Omental fat pad (tissue), 4 donors: ENCODE measurements around the gene ASAP3. TPM values are rescaled to one million over a fixed set of nuclear protein-coding genes. Genes with fewer than 3 reads are reported as not detected.
"Not testable (repeated sequence)": the region's sequence is repeated elsewhere in the genome, so short reads cannot be mapped to it uniquely, and the experiment has no call there.

Experiments used
- ATAC-seq: fragments of 150-250 bp; one replicate; pipeline ENCODE4 v1.9.1; 2016; ENCODE audit warnings: mild to moderate bottlenecking, moderate library complexity; ENCODE audit not compliant: low FRiP score
- DNase-seq: peaks from one replicate; pipeline ENCODE4 v3.0.0-alpha.2; 2019; ENCODE audit warnings: low spot score
- total RNA-seq, 4 donors: library from RNA; depleted of rRNA; stranded (reverse); fragments of >200 nt; gene quantifications; one replicate each; pipeline ENCODE4 v1.1.0, GENCODE V29; 2016
- TF ChIP-seq, protein P1 (sequence below), 3 donors: fragments of 450-650 bp; IDR thresholded peaks; one replicate each; pipeline ENCODE4 v1.5.1; 2016 to 2017; ENCODE audit warnings: antibody characterized with exemption in 3 of 3, mild to moderate bottlenecking in 3 of 3, moderate library complexity in 2 of 3

The ASAP3 gene
- total RNA-seq, 4 donors from 2014 or later, result 30.6 to 71.7 (median 36.7) TPM

DNA sequence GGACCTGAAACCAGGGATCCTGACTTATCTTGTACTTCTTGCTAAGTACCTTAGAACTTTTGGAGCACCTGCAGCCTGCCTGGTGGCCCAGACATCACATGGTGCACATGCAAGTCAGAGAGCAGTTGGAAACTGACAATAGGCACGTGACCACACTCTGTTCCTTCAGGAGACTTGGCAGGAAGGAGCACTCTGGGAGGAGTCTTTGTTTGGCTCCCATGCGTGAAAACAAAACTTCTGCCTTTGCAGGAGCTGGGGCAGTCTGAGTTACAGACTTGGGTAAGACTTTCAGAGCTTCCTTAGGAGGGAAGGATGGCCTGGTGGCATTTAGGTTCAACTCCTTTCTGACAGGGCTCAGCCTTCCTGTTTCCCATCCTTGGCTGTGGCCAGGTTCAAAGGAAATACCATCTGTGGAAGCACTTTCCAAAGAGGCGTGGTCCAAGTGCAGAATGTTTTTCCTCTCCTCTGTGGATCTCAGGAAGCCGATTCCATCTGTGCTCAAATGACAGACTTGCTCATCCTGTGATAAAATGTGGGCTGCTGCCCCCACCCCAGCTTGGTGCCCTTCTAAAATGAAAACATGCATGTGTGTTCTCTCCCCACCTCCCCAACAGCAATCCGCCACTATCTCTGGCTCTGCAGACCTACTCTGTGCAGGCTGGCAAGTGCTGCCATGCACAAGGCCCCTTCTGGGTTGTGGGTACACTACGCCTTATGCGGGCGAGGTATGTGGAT lies 100.2 kb downstream of the ASAP3 start:
- ATAC-seq (no peak), DNase-seq (no peak)
- TF ChIP-seq, protein P1, sequence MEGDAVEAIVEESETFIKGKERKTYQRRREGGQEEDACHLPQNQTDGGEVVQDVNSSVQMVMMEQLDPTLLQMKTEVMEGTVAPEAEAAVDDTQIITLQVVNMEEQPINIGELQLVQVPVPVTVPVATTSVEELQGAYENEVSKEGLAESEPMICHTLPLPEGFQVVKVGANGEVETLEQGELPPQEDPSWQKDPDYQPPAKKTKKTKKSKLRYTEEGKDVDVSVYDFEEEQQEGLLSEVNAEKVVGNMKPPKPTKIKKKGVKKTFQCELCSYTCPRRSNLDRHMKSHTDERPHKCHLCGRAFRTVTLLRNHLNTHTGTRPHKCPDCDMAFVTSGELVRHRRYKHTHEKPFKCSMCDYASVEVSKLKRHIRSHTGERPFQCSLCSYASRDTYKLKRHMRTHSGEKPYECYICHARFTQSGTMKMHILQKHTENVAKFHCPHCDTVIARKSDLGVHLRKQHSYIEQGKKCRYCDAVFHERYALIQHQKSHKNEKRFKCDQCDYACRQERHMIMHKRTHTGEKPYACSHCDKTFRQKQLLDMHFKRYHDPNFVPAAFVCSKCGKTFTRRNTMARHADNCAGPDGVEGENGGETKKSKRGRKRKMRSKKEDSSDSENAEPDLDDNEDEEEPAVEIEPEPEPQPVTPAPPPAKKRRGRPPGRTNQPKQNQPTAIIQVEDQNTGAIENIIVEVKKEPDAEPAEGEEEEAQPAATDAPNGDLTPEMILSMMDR (IDR thresholded peaks at IDR 0.05), result no peak

DNA sequence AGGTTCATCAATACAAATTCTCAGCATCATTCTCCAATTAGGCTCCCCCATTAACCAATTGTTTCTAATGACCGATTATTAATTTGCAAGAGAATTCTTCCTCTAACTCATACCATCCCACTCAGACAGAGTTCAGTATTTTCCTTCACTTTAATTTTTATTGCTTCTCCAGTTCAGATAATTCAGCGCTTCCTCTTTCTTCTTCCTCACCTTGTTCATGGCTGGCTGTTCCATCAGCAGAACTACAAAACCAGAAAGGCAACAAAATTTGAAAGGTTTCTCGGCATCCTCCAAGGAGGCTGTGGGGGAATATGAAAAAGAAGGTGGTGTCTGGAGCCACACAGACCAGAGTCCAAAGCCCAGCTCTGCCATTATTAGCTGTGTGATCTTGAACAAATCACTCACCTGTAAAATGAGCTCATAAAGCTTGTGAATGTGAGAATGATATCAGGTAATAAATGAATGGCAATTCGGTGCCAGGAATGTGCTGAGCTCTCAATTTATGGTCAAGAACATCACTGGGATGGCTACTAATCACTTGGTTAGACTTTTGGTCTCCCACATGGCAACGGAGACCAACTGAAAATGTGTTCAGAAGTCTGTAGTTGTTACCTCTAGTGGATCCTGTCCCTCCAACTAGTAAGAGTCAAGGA lies 102.6 kb downstream of the ASAP3 start:
- TF ChIP-seq, protein P1 (IDR thresholded peaks at IDR 0.05), result no peak
- DNase-seq, result no peak
- ATAC-seq, result no peak

DNA sequence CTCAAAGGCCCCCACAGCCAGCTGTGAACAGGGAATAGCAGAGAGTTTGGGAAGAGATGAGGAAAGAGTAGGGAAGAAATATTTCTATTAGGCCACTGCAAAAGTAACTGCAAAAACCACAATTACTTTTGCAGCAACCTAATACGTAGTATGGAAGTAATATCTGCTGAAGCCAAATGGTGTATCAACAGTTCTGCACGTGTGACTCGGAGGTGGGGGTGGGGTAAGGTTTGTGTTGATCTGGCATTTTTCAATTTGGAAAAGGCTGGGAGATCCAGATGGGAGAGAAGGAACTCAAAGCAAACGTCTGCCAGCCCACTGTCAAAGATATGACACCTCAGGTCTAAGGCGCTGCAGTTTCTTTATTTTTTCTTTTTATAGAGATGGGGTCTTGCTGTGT lies 103.3 kb downstream of the ASAP3 start:
- DNase-seq, result no peak
- TF ChIP-seq, protein P1 (IDR thresholded peaks at IDR 0.05), result no peak
- no peak for ATAC-seq

DNA sequence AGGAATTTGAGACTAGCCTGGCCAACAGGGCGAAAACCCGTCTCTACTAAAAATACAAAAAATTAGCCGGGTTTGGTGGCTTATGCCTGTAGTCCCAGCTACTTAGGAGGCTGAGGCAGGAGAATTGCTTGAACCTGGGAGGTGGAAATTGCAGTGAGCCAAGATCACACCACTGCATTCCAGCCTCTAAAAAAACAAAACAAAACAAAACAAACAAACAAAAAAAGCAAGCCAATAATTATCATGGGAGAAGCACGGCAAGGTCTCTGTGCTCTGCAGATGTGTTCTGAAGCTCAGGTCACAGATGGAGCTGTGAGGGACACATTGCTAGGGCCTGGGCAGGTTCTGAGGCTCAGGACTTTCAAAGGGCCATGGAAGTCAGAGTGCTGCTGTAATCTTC lies 103.7 kb downstream of the ASAP3 start:
- ATAC-seq, DNase-seq: not testable (repeated sequence)

Other genes with a start within 250 kb of the ASAP3 start
- 100 to 1,000 TPM in 1 of 4 donors, 10 to 100 TPM in 3; 70.7 to 101 (median 78.8) TPM for gene HNRNPR, start 139.9 kb downstream of the ASAP3 start, total RNA-seq
- gene ZNF436, start 114.3 kb downstream of the ASAP3 start, total RNA-seq, result 10 to 100 TPM; 16.7 to 24.0 (median 18.4) TPM
- gene TCEA3, start 59.4 kb downstream of the ASAP3 start, total RNA-seq, result 10 to 100 TPM in 1 of 4 donors, 1 to 10 TPM in 3; 5.0 to 13.2 (median 7.5) TPM
- gene E2F2, start 47.1 kb upstream of the ASAP3 start, total RNA-seq, result 1 to 10 TPM in 1 of 4 donors, under 1 TPM in 3; 0.31 to 1.5 (median 0.46) TPM
- 100 to 1,000 TPM; 134 to 322 (median 179) TPM for gene ID3, start 75.3 kb upstream of the ASAP3 start, total RNA-seq
- gene RPL11, start 207.6 kb upstream of the ASAP3 start, total RNA-seq, result 1,000 to 10,000 TPM in 2 of 4 donors, 100 to 1,000 TPM in 2; 867 to 1,131 (median 994) TPM